GM12864 (cell line): ENCODE measurements around the gene GUCA1A.
"Not testable (repeated sequence)": the region's sequence is repeated elsewhere in the genome, so short reads cannot be mapped to it uniquely, and the experiment has no call there.

ENCODE experiments used
- DNase-seq: peaks from one replicate; pipeline ENCODE4 v3.0.0-alpha.2; 2011; ENCODE audit warnings: low read depth
- H3K4me3 ChIP-seq: 2 replicates; pipeline ENCODE4 v1.5.1; 2011; ENCODE audit warnings: mild to moderate bottlenecking, low read depth, low read length, control low read depth
- TF ChIP-seq, protein P1 (sequence below): IDR thresholded peaks from 2 replicates; pipeline ENCODE4 v1.5.1; 2011; ENCODE audit warnings: low read depth, mild to moderate bottlenecking, moderate library complexity, low read length, control low read depth, inconsistent platforms; ENCODE audit errors: missing control alignments

GUCA1A gene

DNA sequence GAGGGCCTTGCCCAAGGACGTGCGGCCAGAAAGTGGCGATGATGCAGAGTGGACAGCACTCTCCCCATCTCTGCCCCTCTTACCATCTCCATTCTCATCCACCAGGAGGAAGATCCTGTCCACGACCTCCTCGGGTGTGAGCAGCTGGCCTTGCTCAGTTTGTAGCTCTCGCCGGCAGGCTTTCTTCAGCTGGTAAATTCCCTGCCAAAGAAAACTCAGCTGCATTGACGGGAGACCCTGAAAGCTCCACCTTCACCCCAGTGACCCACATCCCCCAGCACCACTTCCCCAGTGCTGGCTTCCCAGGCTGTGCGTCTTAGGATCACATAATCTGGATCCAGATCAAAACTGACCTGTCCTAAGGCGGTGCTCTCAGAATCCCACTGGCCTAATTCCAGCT is 12.4 kb downstream of the GUCA1A start:
- DNase-seq: no peak
- no peak overlapping the region for H3K4me3 ChIP-seq
- TF ChIP-seq, protein P1, sequence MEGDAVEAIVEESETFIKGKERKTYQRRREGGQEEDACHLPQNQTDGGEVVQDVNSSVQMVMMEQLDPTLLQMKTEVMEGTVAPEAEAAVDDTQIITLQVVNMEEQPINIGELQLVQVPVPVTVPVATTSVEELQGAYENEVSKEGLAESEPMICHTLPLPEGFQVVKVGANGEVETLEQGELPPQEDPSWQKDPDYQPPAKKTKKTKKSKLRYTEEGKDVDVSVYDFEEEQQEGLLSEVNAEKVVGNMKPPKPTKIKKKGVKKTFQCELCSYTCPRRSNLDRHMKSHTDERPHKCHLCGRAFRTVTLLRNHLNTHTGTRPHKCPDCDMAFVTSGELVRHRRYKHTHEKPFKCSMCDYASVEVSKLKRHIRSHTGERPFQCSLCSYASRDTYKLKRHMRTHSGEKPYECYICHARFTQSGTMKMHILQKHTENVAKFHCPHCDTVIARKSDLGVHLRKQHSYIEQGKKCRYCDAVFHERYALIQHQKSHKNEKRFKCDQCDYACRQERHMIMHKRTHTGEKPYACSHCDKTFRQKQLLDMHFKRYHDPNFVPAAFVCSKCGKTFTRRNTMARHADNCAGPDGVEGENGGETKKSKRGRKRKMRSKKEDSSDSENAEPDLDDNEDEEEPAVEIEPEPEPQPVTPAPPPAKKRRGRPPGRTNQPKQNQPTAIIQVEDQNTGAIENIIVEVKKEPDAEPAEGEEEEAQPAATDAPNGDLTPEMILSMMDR: no peak

DNA sequence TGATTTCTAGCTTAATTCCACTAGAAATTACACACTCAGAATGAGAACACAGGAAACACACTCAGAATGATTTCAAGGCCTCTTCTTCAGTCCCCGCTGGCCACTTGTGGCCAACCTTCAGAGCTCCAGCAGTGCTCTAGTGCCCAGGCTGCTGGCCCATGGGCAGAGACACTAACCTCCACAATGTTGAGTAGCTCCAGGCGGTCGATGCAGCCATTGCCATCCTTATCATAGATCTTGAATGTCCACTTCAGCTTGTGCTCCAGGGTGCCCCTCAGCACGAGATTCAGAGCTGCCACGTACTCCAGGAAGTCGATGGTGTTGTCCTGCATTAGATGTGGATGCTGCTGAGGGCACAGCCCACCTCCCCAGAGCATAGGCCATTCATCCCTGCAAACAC is 15.2 kb downstream of the GUCA1A start:
- no peak for DNase-seq

DNA sequence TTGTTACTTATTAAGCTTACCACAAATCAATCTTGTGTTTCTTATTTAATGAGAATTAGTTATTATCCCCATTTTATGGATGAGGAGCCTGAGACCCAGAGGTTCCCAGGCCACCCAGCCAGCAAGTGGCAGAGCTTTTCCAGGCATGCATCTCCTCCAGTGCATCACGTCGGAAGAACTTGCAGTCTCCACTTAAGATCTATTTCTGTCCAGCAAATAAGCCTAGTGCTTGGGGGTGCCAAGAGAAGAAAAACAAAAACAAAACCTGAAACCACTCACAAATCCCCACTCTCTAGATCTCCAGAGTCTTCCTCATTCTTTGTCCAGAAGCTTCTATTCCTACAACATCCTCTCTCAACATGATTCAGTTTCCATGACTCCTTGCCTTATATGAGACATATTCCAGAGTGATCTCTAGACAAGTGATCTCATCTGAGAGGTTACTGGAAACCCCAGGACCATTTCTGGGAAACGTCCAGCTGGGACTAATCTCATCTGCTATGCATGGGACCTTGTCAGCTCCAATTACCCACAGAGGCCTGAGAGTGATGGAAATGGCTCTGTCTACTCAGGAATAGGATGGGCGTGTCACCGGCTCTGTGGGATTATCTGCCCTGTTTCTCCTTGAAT is 17.5 kb downstream of the GUCA1A start:
- no peak for DNase-seq
- TF ChIP-seq, protein P1: no peak
- no peak overlapping the region for H3K4me3 ChIP-seq

More for the DNA sequence above, 15.2 kb downstream of the GUCA1A start:
- TF ChIP-seq, protein P1: no peak
- H3K4me3 ChIP-seq: no peak overlapping the region

DNA sequence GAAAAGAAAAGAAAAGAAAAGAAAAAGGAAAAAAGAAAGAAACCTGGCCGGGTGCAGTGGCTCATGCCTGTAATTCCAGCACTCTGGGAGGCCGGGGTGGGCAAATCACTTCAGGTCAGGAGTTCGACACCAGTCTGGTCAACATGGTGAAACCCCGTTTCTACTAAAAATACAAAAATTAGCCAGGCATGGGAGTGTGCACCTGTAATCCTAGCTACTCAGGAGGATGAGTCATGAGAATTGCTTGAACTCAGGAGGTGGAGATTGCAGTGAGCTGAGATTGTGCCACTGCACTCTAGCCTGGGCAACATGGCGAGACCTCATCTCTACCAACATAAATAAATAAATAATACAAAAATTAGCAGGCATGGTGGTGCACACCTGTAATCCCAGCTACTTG is 19.2 kb downstream of the GUCA1A start:
- not testable (repeated sequence) for H3K4me3 ChIP-seq, DNase-seq

DNA sequence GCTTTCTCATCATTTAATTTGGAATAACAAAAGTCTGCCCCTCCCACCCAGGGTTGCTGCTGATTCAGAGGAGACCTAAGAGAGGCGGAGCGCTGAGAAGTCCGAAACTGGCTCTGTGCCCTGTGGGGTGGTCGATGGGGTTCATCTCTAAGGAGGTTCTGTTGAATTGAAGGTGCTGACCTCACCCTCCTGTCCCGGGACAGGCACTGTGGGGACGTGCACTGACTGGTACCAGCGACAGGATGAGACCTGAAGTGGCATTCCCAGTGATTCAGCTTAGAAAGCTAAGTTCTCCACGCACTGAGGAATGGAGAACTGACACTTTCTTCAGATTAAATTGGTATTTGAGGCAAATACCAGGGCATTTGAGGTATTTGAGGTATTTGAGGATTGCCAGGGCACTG is 20.3 kb downstream of the GUCA1A start:
- TF ChIP-seq, protein P1: no peak
- no peak overlapping the region for H3K4me3 ChIP-seq
- DNase-seq: no peak

DNA sequence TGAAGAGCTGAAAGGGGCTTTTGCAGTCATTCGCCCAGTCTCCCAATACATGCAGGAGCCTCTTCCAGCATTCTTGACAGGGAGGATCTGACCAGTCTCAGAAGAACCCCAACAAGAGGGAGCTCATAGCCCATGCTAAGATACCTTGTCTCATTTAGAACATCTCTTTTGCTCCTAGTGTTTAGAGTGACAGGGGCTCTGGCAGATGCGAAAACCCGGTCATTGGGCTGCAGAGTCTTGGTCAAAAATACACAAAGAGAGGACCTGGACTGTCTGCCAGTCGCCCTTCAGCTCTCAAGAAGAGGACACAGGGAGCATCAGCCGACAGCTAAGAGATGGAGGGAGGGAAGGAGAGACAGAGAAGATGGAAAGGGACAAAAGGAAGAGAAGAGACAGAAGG is 20.9 kb downstream of the GUCA1A start:
- H3K4me3 ChIP-seq: no peak overlapping the region
- TF ChIP-seq, protein P1: no peak
- DNase-seq: no peak

DNA sequence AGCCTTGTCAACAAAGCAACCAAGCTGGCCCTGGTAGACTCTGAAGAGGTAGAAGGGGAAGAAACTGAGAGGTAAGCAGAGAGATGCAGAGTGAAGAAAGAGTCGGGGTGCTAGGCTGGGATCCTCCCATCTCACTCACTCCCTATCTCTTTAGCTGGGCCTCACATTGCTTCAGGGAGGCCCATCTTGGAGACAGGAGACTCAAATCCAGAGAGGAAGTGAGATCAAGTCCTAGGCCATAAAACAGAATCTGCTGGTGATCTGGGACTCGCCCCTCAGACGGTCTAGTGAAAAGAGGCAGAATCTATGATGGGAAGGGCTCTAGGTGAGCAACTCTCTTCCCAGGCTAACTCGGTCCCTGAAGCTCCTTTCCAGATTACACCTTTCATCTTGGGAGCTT is 22.3 kb downstream of the GUCA1A start:
- H3K4me3 ChIP-seq: no peak overlapping the region
- no peak for DNase-seq
- TF ChIP-seq, protein P1: no peak
